KMS-11 (cell line): ENCODE measurements around the gene TCTN1.

Source experiments
- H2AFZ ChIP-seq: fragments of 200-600 bp; sonication (generic); 2 replicates; pipeline ENCODE4 v1.6.1; 2016; ENCODE audit warnings: antibody characterized with exemption, mixed run types, low read depth
- H3K27ac ChIP-seq: fragments of 200-600 bp; sonication (generic); 2 replicates; pipeline ENCODE4 v1.6.1; 2016; ENCODE audit warnings: mild to moderate bottlenecking, mixed run types
- H3K27me3 ChIP-seq: fragments of 200-600 bp; sonication (generic); 2 replicates; pipeline ENCODE4 v1.6.1; 2017; ENCODE audit warnings: mild to moderate bottlenecking, low read depth, mixed run types, moderate library complexity; ENCODE audit not compliant: insufficient read depth
- H3K36me3 ChIP-seq: fragments of 200-600 bp; sonication (generic); 2 replicates; pipeline ENCODE4 v1.6.1; 2017; ENCODE audit warnings: mild to moderate bottlenecking, mixed run types; ENCODE audit not compliant: insufficient read depth
- H3K4me1 ChIP-seq: fragments of 200-600 bp; sonication (generic); 2 replicates; pipeline ENCODE4 v1.6.1; 2016; ENCODE audit warnings: mild to moderate bottlenecking, low read depth, mixed run types; ENCODE audit not compliant: poor library complexity, severe bottlenecking
- H3K4me2 ChIP-seq: fragments of 200-600 bp; sonication (generic); 2 replicates; pipeline ENCODE4 v1.7.0; 2016; ENCODE audit warnings: mild to moderate bottlenecking, mixed run types
- H3K4me3 ChIP-seq: fragments of 200-600 bp; sonication (generic); IDR thresholded peaks from 2 replicates; pipeline ENCODE4 v1.6.1; 2017; ENCODE audit warnings: low read depth, low read length, mixed read lengths; ENCODE audit not compliant: insufficient read depth
- H3K79me2 ChIP-seq: fragments of 200-600 bp; sonication (generic); 2 replicates; pipeline ENCODE4 v1.6.1; 2016; ENCODE audit warnings: low read depth, mixed run types; ENCODE audit not compliant: insufficient read depth
- H3K9ac ChIP-seq: fragments of 200-600 bp; sonication (generic); 2 replicates; pipeline ENCODE4 v1.6.1; 2016; ENCODE audit warnings: mild to moderate bottlenecking, mixed run types
- H4K20me1 ChIP-seq: fragments of 200-600 bp; sonication (generic); 2 replicates; pipeline ENCODE4 v1.6.1; 2016; ENCODE audit warnings: mild to moderate bottlenecking, mixed run types; ENCODE audit not compliant: insufficient read depth
- TF ChIP-seq, protein P1 (sequence below): fragments of 200-600 bp; sonication (generic); conservative IDR thresholded peaks from 2 replicates; pipeline ENCODE4 v1.6.1; 2017; ENCODE audit warnings: low read depth, mild to moderate bottlenecking, antibody characterized with exemption, low read length, moderate library complexity, mixed read lengths

The TCTN1 gene

DNA sequence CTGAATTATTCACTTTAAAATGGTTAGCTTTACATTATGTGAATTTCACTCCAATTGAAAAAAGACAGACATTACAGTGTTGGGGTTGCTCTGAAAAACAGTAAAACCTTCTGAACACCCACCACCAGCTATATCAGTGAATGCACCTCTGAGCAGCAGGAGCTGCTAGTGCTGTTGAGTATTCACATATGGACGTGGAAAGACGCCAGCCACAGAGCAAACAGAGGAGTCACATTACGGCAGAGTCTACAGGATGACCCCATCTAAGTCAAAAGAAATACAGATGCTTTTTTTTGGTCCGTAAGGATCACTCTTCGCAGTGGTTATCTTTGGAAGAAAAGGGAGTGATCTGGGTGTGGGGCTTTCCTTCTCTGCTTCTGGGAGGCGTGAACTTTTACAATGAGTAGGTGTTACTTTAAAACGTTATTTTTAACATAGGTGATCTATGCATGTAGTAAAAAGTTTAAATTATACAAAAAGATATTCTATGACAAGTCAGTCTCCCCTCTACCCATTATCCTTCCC lies 70.4 kb downstream of the TCTN1 start:
- Histone ChIP-seq H3K9ac (no peak overlapping the region), H3K36me3 (no peaks in the 10 kb centered on the region), H3K27me3 (no peaks in the 10 kb centered on the region), H3K79me2 (no peaks in the 10 kb centered on the region), H3K4me1 (no peaks in the 10 kb centered on the region), H3K27ac (no peak overlapping the region), H3K4me2 (no peak overlapping the region), H2AFZ (no peak overlapping the region), H4K20me1 (no peaks in the 10 kb centered on the region), H3K4me3 (no peak overlapping the region)
- TF ChIP-seq, protein P1, sequence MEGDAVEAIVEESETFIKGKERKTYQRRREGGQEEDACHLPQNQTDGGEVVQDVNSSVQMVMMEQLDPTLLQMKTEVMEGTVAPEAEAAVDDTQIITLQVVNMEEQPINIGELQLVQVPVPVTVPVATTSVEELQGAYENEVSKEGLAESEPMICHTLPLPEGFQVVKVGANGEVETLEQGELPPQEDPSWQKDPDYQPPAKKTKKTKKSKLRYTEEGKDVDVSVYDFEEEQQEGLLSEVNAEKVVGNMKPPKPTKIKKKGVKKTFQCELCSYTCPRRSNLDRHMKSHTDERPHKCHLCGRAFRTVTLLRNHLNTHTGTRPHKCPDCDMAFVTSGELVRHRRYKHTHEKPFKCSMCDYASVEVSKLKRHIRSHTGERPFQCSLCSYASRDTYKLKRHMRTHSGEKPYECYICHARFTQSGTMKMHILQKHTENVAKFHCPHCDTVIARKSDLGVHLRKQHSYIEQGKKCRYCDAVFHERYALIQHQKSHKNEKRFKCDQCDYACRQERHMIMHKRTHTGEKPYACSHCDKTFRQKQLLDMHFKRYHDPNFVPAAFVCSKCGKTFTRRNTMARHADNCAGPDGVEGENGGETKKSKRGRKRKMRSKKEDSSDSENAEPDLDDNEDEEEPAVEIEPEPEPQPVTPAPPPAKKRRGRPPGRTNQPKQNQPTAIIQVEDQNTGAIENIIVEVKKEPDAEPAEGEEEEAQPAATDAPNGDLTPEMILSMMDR = no peak

DNA sequence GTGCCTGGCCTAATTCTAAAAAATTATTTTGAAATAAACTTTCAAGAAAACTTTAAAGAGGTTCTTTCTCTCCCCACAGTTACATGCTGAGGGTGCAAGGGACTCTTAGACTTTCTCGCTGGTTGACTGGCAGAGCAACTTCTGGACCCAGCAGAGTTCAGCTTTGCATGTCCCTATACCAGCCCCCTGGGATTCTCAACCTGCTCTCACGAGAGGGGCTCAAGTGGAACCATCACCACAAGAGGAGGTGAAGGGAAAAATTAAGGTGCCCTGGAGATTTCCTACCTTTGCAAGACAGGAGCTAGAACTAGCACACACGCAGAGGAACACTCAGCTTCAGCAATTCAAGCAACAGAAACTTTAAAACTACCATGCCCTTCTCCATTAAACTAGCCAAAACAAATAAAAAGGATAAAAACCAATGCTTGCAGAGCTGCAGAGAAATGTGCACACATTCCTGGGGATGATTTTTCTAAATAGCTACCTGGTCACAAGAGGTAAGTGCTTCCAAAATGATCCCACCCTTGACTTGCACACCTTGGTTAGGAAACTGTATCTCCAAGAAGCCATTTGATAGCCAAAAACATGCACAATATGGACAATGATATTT lies 72.5 kb downstream of the TCTN1 start:
- Histone ChIP-seq H3K79me2 (no peaks in the 10 kb centered on the region), H4K20me1 (no peaks in the 10 kb centered on the region), H3K27me3 (no peaks in the 10 kb centered on the region), H3K36me3 (no peaks in the 10 kb centered on the region), H3K4me2 (no peak overlapping the region), H3K4me3 (no peak overlapping the region), H3K4me1 (no peaks in the 10 kb centered on the region), H3K9ac (no peak overlapping the region), H2AFZ (no peak overlapping the region), H3K27ac (no peak overlapping the region)
- TF ChIP-seq, protein P1 = no peak

DNA sequence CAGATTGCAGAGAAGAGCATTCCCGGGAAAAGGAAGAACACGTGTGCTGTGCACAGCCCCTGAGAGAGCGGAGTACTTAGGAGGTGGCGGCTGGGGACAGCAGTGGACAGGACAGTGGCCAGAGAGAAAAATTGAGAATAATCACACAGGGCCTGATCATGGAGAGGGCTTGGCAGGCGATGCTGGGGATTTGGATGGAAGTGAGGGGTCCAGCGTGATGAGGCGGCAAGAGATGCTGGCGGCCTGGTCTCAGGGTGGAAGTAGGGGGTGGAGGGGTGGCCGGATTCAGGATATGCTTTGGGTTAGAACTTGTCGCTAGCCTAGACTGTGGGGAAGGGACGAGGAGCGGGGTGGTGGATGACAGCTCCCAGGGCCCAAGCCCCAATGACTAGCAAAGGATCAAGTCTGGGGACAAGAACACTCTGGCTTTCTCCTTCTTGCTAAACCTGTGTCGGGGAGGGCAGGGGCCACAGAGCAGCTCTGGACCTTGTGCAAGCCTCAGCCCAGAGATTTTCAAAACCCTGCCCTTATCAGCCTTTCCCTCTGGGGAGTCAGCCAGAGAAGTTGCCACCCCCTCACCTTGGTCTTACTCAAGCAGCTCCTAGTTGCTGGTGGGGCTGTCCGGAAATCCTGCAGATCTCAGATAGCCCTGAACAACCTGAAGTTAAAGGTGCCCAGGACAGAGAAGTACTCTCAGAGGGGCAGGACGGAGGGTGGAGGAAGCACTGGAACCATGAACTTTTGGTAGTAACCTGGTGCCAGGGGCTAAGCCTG lies 73.7 kb downstream of the TCTN1 start:
- H3K4me3 ChIP-seq = no peak overlapping the region
- TF ChIP-seq, protein P1 = no peak

DNA sequence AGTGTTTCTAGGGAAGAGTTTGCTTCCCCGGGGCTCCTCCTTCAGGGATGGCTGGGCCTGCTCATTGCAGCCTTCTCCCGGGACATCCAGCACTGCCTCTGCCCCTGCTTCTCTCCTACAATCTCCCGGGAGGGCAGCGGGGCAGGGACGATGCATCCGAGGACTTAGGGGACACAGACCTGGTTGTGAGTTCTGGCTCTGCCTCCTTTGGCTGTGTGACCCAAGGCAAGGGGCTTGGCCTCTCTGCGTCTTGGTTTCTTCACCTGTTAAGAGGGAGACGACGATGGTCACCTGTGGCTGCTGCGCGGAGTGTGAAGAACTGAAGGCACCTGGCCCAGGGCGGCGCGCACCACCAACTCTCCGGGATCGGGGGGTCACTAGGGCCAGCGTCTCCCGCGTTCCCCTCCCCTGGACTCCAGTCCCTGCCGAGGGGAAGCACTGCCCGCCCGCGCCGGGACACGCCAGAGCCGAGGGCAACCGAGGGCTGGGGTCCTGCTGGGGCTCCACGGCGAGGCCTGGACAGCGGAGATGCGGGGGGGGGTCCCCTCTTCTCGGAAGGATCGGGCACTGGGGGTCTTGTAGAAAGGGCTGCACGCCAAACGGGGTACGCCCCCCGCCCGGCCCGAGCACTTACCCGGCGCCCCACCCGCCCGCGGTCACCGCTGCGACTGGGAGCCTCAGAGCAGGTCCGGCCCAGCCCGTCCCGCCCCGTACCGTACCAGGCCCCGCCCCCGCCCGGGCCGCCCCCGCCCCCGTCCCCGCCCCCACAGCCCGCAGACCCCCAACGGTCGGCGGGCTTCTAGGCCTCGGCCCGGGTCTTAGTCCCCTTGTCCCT lies 74.7 kb downstream of the TCTN1 start, which contains the start of gene HVCN1:
HVCN1 (minus strand) TSS at position 670 of the 835 bp plus-strand sequence. CDS start 5,870 bp downstream, outside the sequence.
- H3K4me2 ChIP-seq = no peak within 1 kb of the TSS
- H3K27ac ChIP-seq = no peak within 1 kb of the TSS
- H2AFZ ChIP-seq = no peak within 1 kb of the TSS

More for the DNA sequence above, 73.7 kb downstream of the TCTN1 start:
- H3K79me2 ChIP-seq = no peaks in the 10 kb centered on the region
- H3K9ac ChIP-seq = no peak overlapping the region
- H3K4me2 ChIP-seq = no peak overlapping the region
- H3K27ac ChIP-seq = no peak overlapping the region
- H2AFZ ChIP-seq = no peak overlapping the region
- no peaks in the 10 kb centered on the region for H3K36me3 ChIP-seq
- H3K4me1 ChIP-seq = no peaks in the 10 kb centered on the region
- no peaks in the 10 kb centered on the region for H3K27me3 ChIP-seq
- H4K20me1 ChIP-seq = no peaks in the 10 kb centered on the region

More for the DNA sequence above, 74.7 kb downstream of the TCTN1 start, which contains the start of gene HVCN1:
- Histone ChIP-seq H4K20me1 (no peaks in the 10 kb centered on the region), H3K27me3 (no peaks in the 10 kb centered on the region), H3K36me3 (no peaks in the 10 kb centered on the region), H3K9ac (no peak within 1 kb of the TSS), H3K4me3 (no peak within 1 kb of the TSS), H3K4me1 (no peaks in the 10 kb centered on the region), H3K79me2 (no peaks in the 10 kb centered on the region)
- TF ChIP-seq, protein P1 = no peak
